WI38 (cell line): ENCODE data around the gene ATF6.

Experiments used
- H3K4me3 ChIP-seq: 2 replicates; pipeline ENCODE4 v1.5.1; 2011; ENCODE audit warnings: low read depth, mild to moderate bottlenecking, control low read depth, low read length
- TF ChIP-seq, protein P1 (sequence below): IDR thresholded peaks from 2 replicates; pipeline ENCODE4 v1.5.1; 2012; ENCODE audit warnings: low read depth, mild to moderate bottlenecking, control low read depth, low read length

ATF6 gene

DNA sequence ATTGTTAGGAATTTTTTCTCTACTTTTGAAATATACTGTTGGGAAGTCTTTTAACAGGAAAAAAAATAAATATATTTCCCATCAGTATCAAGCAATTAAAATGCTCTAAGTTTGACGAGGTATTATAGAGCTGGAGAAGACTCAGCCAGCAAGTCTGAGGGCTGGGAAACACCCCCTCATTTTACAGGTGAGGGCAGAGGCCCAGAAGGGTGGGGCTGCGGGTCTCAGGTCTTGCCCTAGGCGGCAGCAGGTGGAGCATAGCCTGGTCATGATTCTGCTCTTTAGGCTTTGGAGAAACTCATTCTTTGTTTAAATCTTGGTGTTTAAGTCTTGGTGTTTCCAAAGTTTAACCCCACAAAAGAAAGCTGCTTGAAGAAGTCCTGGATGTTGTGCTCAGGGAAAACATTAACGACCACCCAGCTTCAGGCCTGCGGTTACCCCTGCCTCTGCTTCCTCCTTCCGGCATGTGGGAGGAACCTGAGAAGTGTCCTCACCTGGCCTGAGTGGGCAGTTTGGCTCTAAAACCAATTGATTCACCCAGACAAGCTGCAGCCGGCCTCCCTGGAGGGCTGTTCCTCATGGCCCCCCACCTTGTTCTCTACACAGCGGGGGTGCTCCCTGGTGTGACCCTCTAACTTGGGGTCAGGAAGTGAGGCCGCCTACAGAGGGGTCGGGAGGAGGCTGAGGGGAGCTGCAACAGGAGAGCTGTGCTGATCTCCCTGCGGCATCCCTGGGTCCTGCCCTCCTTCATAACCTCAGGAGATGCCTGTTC is 215.8 kb downstream of the ATF6 start:
- H3K4me3 ChIP-seq, result no peak overlapping the region
- TF ChIP-seq, protein P1, sequence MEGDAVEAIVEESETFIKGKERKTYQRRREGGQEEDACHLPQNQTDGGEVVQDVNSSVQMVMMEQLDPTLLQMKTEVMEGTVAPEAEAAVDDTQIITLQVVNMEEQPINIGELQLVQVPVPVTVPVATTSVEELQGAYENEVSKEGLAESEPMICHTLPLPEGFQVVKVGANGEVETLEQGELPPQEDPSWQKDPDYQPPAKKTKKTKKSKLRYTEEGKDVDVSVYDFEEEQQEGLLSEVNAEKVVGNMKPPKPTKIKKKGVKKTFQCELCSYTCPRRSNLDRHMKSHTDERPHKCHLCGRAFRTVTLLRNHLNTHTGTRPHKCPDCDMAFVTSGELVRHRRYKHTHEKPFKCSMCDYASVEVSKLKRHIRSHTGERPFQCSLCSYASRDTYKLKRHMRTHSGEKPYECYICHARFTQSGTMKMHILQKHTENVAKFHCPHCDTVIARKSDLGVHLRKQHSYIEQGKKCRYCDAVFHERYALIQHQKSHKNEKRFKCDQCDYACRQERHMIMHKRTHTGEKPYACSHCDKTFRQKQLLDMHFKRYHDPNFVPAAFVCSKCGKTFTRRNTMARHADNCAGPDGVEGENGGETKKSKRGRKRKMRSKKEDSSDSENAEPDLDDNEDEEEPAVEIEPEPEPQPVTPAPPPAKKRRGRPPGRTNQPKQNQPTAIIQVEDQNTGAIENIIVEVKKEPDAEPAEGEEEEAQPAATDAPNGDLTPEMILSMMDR, result no peak

DNA sequence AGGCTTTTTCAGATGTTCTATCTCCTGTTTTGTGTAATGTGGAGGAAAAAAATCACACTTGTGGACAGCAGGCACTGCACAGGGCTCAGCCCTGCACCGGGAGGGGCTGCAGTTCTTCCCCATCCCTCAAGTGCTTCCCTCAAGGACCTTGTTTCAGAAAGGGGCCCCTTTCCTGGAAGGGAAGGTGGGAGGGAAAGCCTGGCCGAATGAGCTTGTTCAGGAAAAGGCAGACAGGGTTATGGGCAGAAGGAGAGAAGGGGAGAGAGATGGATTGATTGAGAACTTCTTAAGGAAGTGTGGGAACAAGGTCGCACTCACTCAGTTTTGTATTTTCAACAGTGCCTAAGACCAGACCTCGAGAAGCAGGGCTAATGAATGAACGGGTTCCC is 216.4 kb downstream of the ATF6 start:
- TF ChIP-seq, protein P1, result no peak
- no peak overlapping the region for H3K4me3 ChIP-seq

DNA sequence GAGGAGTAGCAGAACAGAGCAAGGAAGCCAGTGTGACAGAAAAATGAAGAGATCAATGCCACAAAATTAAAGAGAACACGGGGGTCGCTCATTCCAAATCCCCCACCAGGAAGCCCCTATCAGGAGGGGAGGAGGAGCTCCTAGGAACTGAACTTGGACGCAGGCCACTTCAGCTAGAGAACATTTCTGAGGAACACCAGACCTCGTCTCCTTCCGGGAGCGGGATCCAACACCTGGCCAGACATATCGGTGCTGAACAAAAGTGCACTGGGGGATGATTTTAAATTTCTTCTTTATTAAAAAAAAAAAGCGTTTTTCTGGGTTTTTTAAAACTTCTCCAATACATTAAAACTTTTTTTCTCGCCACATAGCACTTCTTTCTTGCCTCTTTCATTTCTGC is 216.8 kb downstream of the ATF6 start:
- no peak overlapping the region for H3K4me3 ChIP-seq
- TF ChIP-seq, protein P1, result no peak

DNA sequence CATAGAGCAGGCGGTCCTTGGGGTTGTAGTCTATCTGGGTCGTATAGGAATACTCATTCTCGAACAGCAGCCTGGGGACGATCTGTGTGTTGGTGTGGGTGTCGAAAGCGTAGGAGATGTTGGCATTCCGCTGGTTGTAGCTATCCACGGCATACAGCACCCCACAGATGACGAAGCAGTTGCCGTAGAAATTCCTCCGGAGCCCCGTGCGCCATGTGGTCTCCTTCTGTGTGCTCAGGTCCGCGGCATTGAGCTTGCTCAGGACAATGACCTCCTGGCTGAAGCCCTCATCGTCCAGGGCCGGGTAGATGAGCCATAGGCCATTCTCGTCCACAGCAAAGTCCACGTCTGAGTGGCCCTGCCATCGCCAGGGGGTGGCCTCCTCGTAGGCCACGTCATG is 217.6 kb downstream of the ATF6 start:
- no peak overlapping the region for H3K4me3 ChIP-seq
- TF ChIP-seq, protein P1, result no peak

DNA sequence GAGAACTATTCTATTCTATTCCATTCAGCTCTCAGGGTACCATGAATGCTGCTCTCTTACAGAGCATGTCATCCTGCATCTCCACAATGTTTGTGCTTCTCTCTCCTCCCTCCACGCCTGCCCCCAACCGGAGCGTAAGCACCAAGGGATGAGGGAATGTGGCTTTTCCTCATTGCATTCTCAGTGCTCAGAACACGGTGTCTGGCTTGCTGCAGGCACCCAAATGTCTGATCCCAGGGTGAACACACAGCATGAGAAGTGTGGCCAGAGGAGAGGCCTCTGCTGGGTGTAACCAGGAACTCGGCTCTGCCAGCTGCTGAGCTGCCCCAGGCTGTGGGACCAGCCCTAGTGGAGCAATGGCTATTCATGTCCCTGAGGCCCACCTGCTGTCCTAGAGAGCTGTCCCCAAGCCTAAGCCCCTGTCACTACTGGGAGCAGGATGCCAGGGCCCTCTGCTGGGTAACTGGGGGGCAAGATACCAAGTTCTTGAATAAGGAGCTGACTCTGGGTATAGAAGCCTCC is 219.2 kb downstream of the ATF6 start:
- no peak overlapping the region for H3K4me3 ChIP-seq
- TF ChIP-seq, protein P1, result no peak

DNA sequence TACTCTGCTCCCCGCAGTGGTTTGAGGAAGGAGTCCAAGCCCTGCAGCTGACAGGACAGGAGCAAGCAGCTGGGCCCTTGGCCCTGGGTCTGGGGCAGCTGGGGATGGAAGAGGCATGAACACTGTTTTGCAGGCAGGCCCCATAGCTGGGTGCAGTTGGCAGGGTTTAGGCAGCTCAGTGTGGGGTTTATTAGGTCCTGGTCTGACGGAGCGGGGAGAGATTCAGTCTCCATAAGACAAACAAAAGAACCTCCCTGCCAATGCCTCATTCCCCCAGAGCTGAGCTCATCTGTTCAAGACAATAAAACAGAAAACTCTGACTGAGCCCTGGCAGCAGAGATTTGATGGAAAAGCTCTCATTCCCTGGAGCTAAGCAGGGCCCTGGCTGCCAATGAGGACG is 220.2 kb downstream of the ATF6 start:
- no peak overlapping the region for H3K4me3 ChIP-seq
- TF ChIP-seq, protein P1, result no peak

DNA sequence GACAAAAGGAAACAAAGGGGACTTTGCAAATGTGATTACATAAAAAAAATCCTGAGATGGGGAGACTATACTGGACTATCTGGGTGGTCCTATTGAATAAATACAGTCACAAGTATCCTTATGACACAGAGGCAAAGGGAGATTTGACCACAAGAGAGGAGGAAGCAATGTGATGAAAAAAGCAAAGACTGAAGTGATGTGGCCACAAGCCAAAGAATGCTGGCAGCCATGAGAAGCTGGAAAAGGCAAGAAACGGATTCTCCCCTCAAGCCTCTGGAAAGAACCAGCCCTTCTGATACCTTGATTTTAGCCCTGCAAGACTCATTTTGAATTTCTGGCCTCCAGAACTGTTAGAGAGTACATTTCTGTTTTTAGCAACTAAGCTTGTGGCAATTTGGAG is 221.2 kb downstream of the ATF6 start:
- H3K4me3 ChIP-seq, result no peak overlapping the region
- TF ChIP-seq, protein P1, result no peak
